DMS 273 treated with DMSO at 0.1 percent for 48 hours (cell line): ENCODE data around the gene ZNF683.

Experiments
- DNase-seq: peaks from one replicate; lab custom pipeline; 2025; lab: John Stamatoyannopoulos, UW

Gene ZNF683

DNA sequence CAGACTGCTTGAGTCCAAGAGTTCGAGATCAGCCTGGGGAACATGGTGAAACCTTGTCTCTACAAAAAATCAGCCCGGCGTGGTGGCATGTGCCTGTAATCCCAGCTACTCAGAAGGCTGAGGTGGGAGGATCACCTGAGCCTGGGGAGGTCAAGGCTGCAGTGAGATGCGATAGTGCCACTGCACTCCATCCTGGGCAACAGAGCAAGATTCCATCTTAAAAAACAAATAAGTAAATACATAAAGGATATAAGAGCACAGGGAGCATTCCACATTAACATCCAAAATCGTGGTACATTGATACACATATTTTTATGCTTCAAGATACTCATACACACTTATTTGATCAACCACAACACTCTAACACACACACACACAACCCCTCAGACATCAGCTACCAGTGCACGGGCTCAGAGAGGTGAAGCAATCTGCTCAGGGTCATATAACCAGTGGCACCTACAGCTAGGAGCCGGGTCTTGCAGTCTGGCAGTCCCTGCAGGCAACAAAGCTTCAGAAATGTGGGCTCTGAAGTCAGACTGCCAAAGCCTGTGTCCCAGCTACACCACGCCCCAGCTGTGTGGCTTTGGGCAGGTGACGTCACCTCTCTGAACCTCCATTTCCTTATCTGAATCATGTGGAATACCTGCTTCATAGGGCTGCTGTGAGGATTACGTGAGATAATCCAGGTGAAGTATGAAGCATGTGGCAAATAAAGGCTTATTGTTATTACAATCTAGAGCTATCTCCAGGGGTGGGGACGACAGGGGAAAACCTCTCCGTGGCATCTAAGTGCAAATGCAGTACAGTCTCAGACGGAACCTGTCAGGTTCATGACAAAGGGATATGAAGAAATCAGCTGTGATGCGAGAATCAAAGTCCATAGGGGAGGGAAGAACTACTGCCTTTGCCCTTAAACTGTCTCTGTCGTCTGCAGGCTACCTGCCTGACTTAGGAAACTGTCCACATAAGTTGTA lies 13.9 kb downstream of the ZNF683 start:
- DNase-seq: no peak

DNA sequence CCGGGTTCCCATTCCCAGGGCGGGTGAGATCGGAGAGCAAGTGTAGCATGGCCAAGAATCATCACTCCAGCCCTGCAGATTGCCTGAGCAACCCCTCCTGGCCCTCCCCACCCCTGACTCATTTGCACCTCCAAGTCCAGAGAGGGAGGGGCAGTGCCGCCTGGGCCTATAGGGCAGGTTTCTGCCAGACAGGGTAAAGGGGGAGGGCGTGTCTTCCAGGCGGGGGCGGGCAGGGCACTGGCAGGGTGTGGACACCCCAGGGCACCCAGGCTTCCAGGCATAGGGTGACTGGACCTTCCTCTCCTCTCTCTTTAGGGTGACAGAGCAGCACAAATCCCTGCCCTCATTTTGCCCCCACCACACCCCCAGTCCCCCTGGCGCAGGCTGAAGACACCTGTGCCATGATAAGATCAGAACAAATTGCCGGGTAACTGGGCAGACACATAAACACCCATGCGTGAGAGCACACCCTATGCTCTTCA lies 15.4 kb downstream of the ZNF683 start:
- DNase-seq: no peak

DNA sequence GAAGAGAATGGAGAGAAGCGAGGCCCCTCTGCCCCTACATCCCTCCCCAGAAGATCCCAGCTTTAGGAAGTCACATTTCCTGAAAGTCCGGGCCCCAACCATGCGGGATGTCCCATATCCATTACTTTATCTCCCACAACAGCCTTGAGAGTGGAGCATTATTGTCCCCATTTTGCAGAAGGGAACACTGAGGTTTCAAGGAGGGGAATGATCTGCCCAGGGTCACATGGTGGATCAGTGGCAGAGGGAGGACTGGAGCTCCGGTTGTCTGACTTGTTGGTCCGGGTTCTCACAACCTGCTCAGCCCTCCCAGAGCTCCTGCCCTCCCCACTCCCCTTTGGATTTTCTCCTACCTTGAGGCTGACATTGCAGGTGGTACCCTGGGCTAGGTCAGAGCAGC lies 16.4 kb downstream of the ZNF683 start:
- DNase-seq: no peak

GRCh38 chr1:26354972-26355371 lies 17.6 kb downstream of the ZNF683 start:
- no peak for DNase-seq

- DNase-seq: no peak
These were observed 18.4 kb downstream of the ZNF683 start, which contains the start of gene CRYBG2 for GRCh38 chr1:26353976-26354820. Gene CRYBG2, minus strand, starts transcription at chr1:26354130. Its CDS starts 7,473 bp downstream, at chr1:26346657.

- DNase-seq: peak; percentile 57
These were observed 19.2 kb downstream of the ZNF683 start for GRCh38 chr1:26353210-26353859.

DNA sequence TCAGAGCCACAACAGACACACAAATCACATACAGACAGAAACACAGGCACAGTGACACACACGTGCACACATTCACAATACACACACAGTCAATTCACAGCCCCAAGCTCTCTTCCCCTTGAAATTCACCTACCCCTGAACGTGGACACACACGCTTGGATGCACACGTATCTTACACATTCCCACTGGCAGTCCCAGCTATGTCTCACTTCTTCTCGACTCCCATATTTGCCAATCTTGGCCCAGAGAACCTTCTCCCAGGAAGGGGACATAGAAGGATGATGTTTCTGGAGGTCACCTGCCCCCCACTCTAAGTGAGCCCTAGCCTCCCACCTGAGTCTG lies 20.2 kb downstream of the ZNF683 start:
- DNase-seq: no peak

DNA sequence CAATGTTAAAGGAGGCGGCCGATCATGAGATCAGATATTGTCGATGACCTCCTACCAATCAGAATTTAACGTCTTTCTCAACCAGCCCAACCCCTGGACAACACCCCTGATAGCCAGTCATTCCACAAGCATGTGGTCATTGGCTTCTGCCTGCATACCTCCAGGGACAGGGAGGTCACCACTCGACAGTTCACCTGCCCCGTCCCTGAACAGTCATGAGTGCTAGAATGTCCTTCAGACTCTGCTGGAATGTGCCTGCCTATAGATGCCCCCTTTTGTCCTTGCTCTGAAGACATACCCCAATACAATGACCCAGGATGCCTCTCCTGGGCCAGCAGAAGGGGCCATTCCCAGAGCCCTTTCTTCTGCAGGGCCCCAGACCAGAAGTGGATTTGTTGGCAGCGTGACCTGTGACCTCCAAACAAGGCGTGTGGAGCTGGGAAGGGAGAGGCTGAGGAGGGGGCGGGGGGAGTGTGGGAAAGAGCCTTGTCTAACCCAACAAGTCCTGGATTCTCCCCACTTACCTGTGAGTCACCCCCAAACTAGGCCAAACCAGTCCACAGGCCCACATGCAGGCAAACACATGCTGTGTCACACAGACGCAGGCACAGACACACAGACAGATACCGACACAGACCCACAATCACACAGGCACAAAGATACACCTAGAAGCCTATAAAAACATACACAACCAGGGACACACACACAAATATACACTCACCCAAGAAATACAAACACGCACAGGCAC lies 20.8 kb downstream of the ZNF683 start:
- no peak for DNase-seq

GRCh38 chr1:26350701-26351589 lies 21.6 kb downstream of the ZNF683 start:
- DNase-seq: no peak

DNA sequence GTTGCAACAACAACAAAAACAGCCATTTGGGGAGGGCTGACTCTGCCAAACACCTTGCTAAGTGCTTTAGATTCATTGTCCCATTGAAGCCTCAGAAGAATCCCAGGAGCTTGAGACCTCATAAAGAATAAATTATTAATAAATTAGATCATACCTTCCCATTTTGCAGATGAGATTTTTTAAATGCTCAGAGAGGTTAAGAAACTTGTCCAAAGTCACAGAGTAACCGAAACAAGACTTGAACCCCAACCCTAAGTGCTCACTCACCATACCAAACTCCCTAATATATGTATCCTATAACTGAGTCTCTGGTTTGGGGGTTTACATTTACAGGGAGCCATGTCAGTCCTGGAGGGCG lies 22.2 kb downstream of the ZNF683 start:
- DNase-seq: no peak

DNA sequence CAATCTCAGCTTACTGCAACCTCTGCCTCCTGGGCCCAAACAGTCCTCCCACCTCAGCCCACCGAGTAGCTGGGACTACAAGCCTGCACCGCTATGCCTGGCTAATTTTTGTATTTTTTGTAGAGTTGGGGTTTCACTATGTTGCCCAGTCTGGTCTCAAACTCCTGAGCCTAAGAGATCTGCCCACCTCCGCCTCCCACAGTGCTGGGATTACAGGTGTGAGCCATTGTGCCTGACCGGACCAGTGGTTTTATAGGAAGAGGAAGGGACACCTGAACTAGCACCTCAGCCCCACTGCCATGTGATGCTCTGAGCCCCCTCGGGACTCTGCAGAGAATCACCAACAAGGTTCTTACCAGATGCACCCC lies 22.7 kb downstream of the ZNF683 start:
- no peak for DNase-seq

- DNase-seq: no peak
These were observed 23.2 kb downstream of the ZNF683 start for GRCh38 chr1:26349188-26349876.

DNA sequence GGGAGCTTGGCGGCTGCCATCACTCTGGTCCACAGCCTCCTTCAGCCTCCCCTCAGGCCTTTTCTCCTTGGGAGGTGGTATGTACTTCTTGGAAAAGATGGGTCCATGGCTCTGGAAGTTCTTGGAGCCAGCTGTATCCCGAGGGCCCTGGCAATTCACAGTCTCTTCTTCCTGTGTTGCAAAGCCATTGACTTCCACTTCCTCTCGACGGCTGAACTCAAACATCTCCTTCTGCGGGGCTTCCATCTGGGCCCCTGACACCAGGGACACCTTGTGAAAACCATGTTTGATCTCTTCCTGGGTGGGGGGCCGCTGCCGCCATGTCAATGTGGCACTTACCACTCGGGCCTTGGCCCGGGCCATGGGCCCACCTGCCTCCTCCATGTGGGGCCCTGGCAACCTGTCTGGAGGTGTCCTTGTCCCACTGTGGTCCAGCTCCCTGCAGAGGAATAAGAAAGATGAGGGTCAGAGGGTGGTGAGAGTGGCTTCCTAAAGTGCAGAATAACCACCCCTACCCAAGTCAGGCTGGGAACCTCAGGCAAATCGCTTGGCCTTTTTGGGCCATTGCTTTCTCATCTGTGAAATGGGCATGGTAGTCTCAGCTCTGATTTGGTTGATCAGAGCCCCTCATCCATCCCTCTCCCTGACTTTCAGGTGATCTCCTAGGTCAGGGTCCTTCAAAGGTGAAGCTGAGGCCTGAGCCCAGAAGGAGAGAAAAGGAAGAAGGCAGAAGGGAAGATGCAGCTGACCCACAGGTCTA lies 26.1 kb downstream of the ZNF683 start:
- no peak for DNase-seq

DNA sequence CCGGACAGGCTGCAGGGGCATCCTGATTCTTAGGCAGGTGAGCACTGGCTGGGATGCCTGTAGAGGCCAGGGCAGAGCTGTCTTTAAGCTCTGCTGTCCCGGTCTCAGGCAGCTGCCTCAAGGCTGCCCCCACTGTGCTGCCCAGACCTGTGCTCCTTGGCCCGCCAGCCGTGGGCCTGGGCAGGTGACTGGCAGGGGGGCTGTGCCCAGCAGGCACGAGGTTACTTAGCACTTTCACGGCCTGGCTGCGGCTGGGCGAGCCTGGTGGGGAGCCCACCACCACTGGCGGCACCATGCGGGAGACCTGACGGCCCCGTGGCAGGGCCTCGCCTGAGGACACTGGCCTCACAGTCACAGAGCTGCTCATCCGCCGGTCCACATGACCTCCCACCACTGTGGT lies 26.8 kb downstream of the ZNF683 start:
- DNase-seq: no peak

DNA sequence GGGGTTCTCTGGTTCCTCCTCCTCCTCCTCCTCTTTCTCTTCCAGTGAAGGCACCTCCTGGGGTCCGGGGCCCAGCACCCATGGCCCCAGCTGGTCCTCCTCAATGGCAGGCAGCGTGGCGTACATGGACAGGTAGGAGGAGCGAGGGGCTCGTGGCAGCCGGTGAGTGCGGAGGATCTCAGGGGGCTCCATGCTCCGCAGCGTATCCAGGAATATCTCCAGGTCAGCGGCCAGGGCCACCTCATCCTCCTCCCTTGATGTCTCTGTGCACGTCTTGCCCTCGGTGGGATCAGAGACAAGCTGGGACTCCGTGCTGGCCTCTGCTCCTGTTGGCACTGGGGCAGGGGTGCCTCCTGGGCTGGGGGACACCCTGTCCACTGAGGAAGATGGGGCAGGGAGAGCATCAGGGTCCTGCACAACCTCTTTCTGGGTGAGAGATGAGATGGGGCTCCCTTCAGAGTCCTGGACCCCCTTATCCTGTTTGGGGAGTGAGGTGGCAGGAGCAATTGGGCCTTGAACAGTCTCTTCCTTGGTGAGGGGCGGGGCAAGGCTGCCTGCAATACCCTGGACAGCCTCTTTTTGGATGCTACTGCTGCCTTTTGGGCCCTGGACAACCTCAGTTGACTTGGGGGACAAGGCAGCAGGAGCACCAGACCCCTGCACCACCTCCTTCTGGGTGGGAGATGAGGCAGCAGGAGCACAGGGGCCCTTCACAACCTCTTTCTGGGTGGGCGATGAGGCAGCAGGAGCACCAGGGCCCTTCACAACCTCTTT lies 28.2 kb downstream of the ZNF683 start:
- no peak for DNase-seq

DNA sequence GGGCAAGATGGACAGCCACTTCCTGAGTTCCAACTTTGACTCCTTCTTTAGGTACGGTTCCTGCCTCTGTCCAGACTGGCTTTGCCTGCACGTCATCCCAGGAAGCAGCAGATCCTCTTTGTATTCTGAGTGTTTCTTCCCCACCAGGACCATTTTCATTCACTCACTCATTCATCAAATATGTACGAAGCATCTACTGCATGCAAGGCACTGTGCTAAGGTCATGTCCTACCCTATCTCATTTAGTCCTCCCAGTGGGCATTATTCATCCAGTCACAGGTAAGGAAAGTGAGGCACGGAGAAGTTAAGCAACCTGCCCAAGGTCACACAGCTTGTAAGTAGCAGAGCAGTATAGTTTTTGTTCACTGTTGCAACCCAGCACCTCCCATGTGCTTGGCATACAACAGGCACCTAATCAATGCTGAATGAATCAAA lies 32.5 kb downstream of the ZNF683 start:
- DNase-seq: no peak

DNA sequence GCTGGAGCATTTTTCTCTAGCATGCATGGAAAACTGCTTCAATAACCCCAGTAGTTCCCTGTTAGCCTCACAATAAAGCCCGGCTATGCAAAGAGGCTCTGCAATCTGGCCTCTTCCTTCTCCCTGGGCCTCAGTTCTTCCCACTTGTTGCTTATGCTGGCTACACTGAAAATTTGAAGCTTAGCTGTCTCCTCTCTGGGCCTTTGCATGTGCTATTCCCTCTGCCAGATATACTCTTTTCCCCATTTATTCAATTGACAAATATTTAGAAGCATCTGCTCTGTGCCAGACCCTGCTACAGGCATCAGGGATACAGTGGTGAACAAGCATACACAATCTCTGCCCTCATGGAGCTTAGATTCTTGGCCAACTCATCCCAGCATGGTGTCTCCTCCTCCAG lies 33.9 kb downstream of the ZNF683 start:
- DNase-seq: no peak

DNA sequence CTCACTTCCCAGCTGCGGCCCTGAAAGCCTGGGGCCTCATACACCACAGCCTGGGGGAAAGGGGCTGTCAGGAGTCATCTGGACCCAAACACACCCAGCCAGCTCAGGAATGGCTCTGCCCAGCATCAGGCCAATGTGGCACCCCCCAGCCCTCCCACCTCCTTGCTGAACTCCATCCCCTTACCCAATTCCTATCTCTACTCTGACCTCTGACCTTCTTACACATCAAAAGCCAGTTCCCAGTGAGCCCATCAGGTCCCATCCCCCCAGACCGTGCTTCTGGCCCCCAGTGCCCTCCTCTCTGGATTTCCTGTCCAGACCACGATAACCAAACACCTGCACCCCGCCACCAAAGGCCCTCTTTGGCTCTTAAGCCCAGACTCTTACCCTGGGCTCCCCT lies 34.9 kb downstream of the ZNF683 start:
- no peak for DNase-seq

- no peak for DNase-seq
These were observed 35.4 kb downstream of the ZNF683 start for GRCh38 chr1:26337206-26337535.
